IMR-90 (cell line): ENCODE data around the gene MOXD1. TPM values are rescaled to one million over a fixed set of nuclear protein-coding genes. Genes with fewer than 3 reads are reported as not detected.

Experiments used
- ATAC-seq: fragments of 200-7000 bp; cut with Tn5 transposase; 2 replicates; pipeline ENCODE4 v1.9.1; 2020; ENCODE audit warnings: low read depth, mild to moderate bottlenecking, moderate library complexity
- BruUV-seq: library from RNA; stranded (reverse); fragments of 400-500 nt; replicated peaks from 2 replicates; lab custom pipeline; 2021; lab: Mats Ljungman, UMichigan
- CTCF ChIA-PET: fragments of 300-600 bp; formaldehyde crosslinking; extraction: SDS; loops from one replicate; lab custom pipeline; 2021; ENCODE audit warnings: antibody characterized with exemption; lab: Yijun Ruan, JAX
- POLR2A ChIA-PET: fragments of 300-600 bp; sonication (Branson Sonifier 250); formaldehyde crosslinking; loops from one replicate; lab custom pipeline; 2022; ENCODE audit warnings: antibody characterized with exemption; ENCODE audit not compliant: unreplicated experiment; lab: Charles Lee
- DNase-seq: peaks from one replicate; pipeline ENCODE4 v3.0.0; 2013
- H2AFZ ChIP-seq: replicated peaks from 2 replicates; pipeline ENCODE3; 2013; ENCODE audit warnings: low read length, mild to moderate bottlenecking; ENCODE audit not compliant: poor library complexity
- H2AK5ac ChIP-seq: 2 replicates; pipeline ENCODE4 v1.6.1; 2013; ENCODE audit warnings: low read depth, low read length, inconsistent platforms
- H2AK9ac ChIP-seq: replicated peaks from 2 replicates; pipeline ENCODE3; 2013; ENCODE audit warnings: mild to moderate bottlenecking, low read depth, low read length, moderate library complexity; ENCODE audit not compliant: poor library complexity
- H2BK120ac ChIP-seq: 2 replicates; pipeline ENCODE4 v1.6.1; 2013; ENCODE audit warnings: low read depth, low read length, inconsistent platforms
- H2BK15ac ChIP-seq: 3 replicates; pipeline ENCODE4 v1.6.1; 2013; ENCODE audit warnings: low read depth, low read length, inconsistent platforms
- H2BK20ac ChIP-seq: 2 replicates; pipeline ENCODE4 v1.6.1; 2013; ENCODE audit warnings: low read depth, mild to moderate bottlenecking, inconsistent platforms, low read length, moderate library complexity
- H2BK5ac ChIP-seq: 2 replicates; pipeline ENCODE4 v1.6.1; 2013; ENCODE audit warnings: mild to moderate bottlenecking, low read depth, low read length, inconsistent platforms; ENCODE audit not compliant: poor library complexity, severe bottlenecking
- H3K14ac ChIP-seq: replicated peaks from 2 replicates; pipeline ENCODE4 v1.6.1; 2013; ENCODE audit warnings: low read depth, low read length, inconsistent platforms
- H3K18ac ChIP-seq: 2 replicates; pipeline ENCODE4 v1.6.1; 2013; ENCODE audit warnings: low read depth, low read length, control low read depth
- H3K23ac ChIP-seq: 2 replicates; pipeline ENCODE4 v1.6.1; 2013; ENCODE audit warnings: low read depth, low read length, inconsistent platforms
- H3K27ac ChIP-seq: 2 replicates; pipeline ENCODE4 v1.5.1; 2013; ENCODE audit warnings: mild to moderate bottlenecking, control low read depth, low read length; ENCODE audit not compliant: insufficient read depth
- H3K27me3 ChIP-seq: 2 replicates; pipeline ENCODE4 v1.6.1; 2013; ENCODE audit warnings: low read length; ENCODE audit not compliant: control insufficient read depth, insufficient read depth
- H3K36me3 ChIP-seq: 2 replicates; pipeline ENCODE4 v1.6.1; 2013; ENCODE audit warnings: low read length, mixed read lengths; ENCODE audit not compliant: control insufficient read depth, insufficient read depth
- H3K4ac ChIP-seq: 2 replicates; pipeline ENCODE4 v1.6.1; 2013; ENCODE audit warnings: low read depth, low read length, inconsistent platforms
- H3K4me1 ChIP-seq: 2 replicates; pipeline ENCODE4 v1.6.1; 2013; ENCODE audit warnings: low read length, mixed read lengths; ENCODE audit not compliant: control insufficient read depth, insufficient read depth
- H3K4me2 ChIP-seq: 2 replicates; pipeline ENCODE4 v1.6.1; 2013; ENCODE audit warnings: low read depth, mild to moderate bottlenecking, control low read depth, low read length, moderate library complexity
- H3K4me3 ChIP-seq: 2 replicates; pipeline ENCODE4 v1.5.1; 2013; ENCODE audit warnings: low read depth, mild to moderate bottlenecking, control low read depth, low read length, moderate library complexity; ENCODE audit not compliant: insufficient read depth
- H3K56ac ChIP-seq: 2 replicates; pipeline ENCODE4 v1.6.1; 2013; ENCODE audit warnings: low read length, inconsistent platforms; ENCODE audit not compliant: insufficient read depth; ENCODE audit errors: extremely low read depth
- H3K79me1 ChIP-seq, 2 experiments: 2 replicates each; pipeline ENCODE4 v1.6.1; 2013; ENCODE audit warnings: low read length in 2 of 2, inconsistent platforms in 1 of 2, low read depth in 1 of 2
- H3K9ac ChIP-seq: 2 replicates; pipeline ENCODE4 v1.6.1; 2013; ENCODE audit warnings: low read depth, low read length, control low read depth
- H3K9me1 ChIP-seq: 2 replicates; pipeline ENCODE4 v1.6.1; 2013; ENCODE audit warnings: low read length, inconsistent platforms; ENCODE audit not compliant: insufficient read depth
- H3K9me3 ChIP-seq: 2 replicates; pipeline ENCODE4 v1.6.1; 2013; ENCODE audit warnings: low read length; ENCODE audit not compliant: control insufficient read depth, insufficient read depth
- H4K20me1 ChIP-seq: 2 replicates; pipeline ENCODE4 v1.6.1; 2013; ENCODE audit warnings: low read length, inconsistent platforms; ENCODE audit not compliant: insufficient read depth
- H4K5ac ChIP-seq: 2 replicates; pipeline ENCODE4 v1.6.1; 2013; ENCODE audit warnings: mild to moderate bottlenecking, low read depth, low read length, control low read depth
- H4K8ac ChIP-seq, 2 experiments: 2 replicates each; pipeline ENCODE4 v1.6.1; 2013; ENCODE audit warnings: low read depth in 2 of 2, low read length in 2 of 2, control low read depth in 1 of 2, inconsistent platforms in 1 of 2
- H4K91ac ChIP-seq: 2 replicates; pipeline ENCODE4 v1.6.1; 2013; ENCODE audit warnings: low read depth, low read length, inconsistent platforms; ENCODE audit not compliant: insufficient read depth
- BHLHE40 ChIP-seq: fragments of 150-350 bp; IDR thresholded peaks from 2 replicates; pipeline ENCODE4 v1.6.1; 2016; ENCODE audit warnings: mild to moderate bottlenecking, low read depth, low read length
- CEBPB ChIP-seq: IDR thresholded peaks from 2 replicates; pipeline ENCODE4 v1.6.1; 2012; ENCODE audit warnings: low read depth, low read length, improper control_type of control experiment
- ELK1 ChIP-seq: fragments of 150-350 bp; IDR thresholded peaks from 2 replicates; pipeline ENCODE4 v1.6.1; 2016; ENCODE audit warnings: low read depth, mild to moderate bottlenecking, low read length, moderate library complexity, borderline replicate concordance
- MAFK ChIP-seq: IDR thresholded peaks from 2 replicates; pipeline ENCODE4 v1.6.1; 2012; ENCODE audit warnings: low read depth, low read length, improper control_type of control experiment
- NFE2L2 ChIP-seq: fragments of 150-350 bp; IDR thresholded peaks from 2 replicates; pipeline ENCODE4 v1.6.1; 2016; ENCODE audit warnings: low read depth, mild to moderate bottlenecking, low read length
- POLR2A ChIP-seq: IDR thresholded peaks from 2 replicates; pipeline ENCODE4 v1.6.1; 2012; ENCODE audit warnings: mild to moderate bottlenecking, low read depth, low read length
- RAD21 ChIP-seq: IDR thresholded peaks from 2 replicates; pipeline ENCODE4 v1.6.1; 2012; ENCODE audit warnings: low read length, improper control_type of control experiment
- RCOR1 ChIP-seq: IDR thresholded peaks from 2 replicates; pipeline ENCODE4 v1.6.1; 2012; ENCODE audit warnings: mild to moderate bottlenecking, low read length, improper control_type of control experiment; ENCODE audit not compliant: insufficient replicate concordance
- RFX5 ChIP-seq: IDR thresholded peaks from 2 replicates; pipeline ENCODE4 v1.8.0; 2012; ENCODE audit warnings: low read depth, mild to moderate bottlenecking, low read length, moderate library complexity
- USF2 ChIP-seq: fragments of 150-350 bp; IDR thresholded peaks from 2 replicates; pipeline ENCODE4 v1.6.1; 2017; ENCODE audit warnings: mild to moderate bottlenecking, antibody characterized with exemption, low read length, low read depth
- WGBS, 2 experiments: methylation state at CpG; one replicate each; pipeline versions ENCODE4 v1.1.5 to v1.1.7; 2013; ENCODE audit warnings: missing lambda C conversion rate in 2 of 2; ENCODE audit not compliant: insufficient read length in 1 of 2; ENCODE audit errors: extremely low coverage in 2 of 2; 5-methylcytosine and 5-hydroxymethylcytosine counted together
- dilution Hi-C: fragments of 300-500 bp; cut with HindIII; formaldehyde crosslinking; loops from one replicate; pipeline ENCODE4 v1.14.3; 2018; ENCODE audit warnings: low sequenced_read_pairs; ENCODE audit not compliant: unreplicated experiment
- in situ Hi-C: fragments of 300-500 bp; cut with MboI; formaldehyde crosslinking; loops from 3 replicates; pipeline ENCODE4 v1.14.3; 2019; ENCODE audit warnings: low sequenced_read_pairs, inconsistent platforms, mixed read lengths
- intact Hi-C: fragments of 100-400 bp; cut with micrococcal nuclease; formaldehyde crosslinking; loops from 2 replicates; pipeline ENCODE4 v1.10.0; 2022
- polyA plus RNA-seq, 3 experiments: library from polyadenylated mRNA; depleted of rRNA; stranded (reverse); fragments of >200 nt; gene quantifications; 2 replicates each; pipeline ENCODE4 v1.2.3, GENCODE V29; 2012; ENCODE audit warnings: low replicate concordance in 1 of 3
- total RNA-seq: library from RNA; depleted of rRNA; stranded (reverse); fragments of >200 nt; gene quantifications from 2 replicates; pipeline ENCODE4 v1.2.3, GENCODE V29; 2012

Gene MOXD1
- total and polyA plus RNA-seq, 2 of the 4 experiments (the other 2 are of a cell fraction) = 10.0 to 19.4 TPM

- H3K27ac ChIP-seq = no peak overlapping the region
- intact Hi-C loops = no loop called here
Observed at GRCh38 chr6:132418235-132418965, 17.1 kb upstream of the MOXD1 start.

More at GRCh38 chr6:132418235-132418965, 17.1 kb upstream of the MOXD1 start:
- no peak overlapping the region for H2AFZ ChIP-seq
- H2BK15ac ChIP-seq = no peak overlapping the region
- ATAC-seq = no peak
- H4K20me1 ChIP-seq = no peaks in the 10 kb centered on the region
- DNase-seq = no peak
- no peak overlapping the region for H2AK5ac ChIP-seq
- no peaks in the 10 kb centered on the region for H3K4me1 ChIP-seq
- H3K9me3 ChIP-seq = peaks cover 4% of the 10 kb centered on the region
- dilution Hi-C loops (no loop called here), in situ Hi-C loops (loop anchor here (5.0 kb wide), 1 partner anchor 54 kb away; no protein-coding TSS in a partner anchor)
- H2BK120ac ChIP-seq = no peak overlapping the region
- H3K27me3 ChIP-seq = no peaks in the 10 kb centered on the region
- no peak overlapping the region for H3K23ac ChIP-seq
- H4K5ac ChIP-seq = no peak overlapping the region
- no peak overlapping the region for H3K18ac ChIP-seq
- BruUV-seq = no TSS peak
- no peaks in the 10 kb centered on the region for H3K9me1 ChIP-seq
- no peak overlapping the region for H4K8ac ChIP-seq
- H3K79me1 ChIP-seq = no peaks in the 10 kb centered on the region
- no peak for TF ChIP-seq BHLHE40
- TF ChIP-seq USF2 = no peak
- no peak for TF ChIP-seq RCOR1
- no peak for TF ChIP-seq POLR2A
- no peak for TF ChIP-seq CEBPB
- no peak for TF ChIP-seq ELK1
- no peak for TF ChIP-seq NFE2L2
- no peak for TF ChIP-seq RAD21
- TF ChIP-seq RFX5 = no peak
- no peak for TF ChIP-seq MAFK
- no peak overlapping the region for H2AK9ac ChIP-seq
- no peak overlapping the region for H3K14ac ChIP-seq
- no peak overlapping the region for H3K4me2 ChIP-seq
- no peak overlapping the region for H3K9ac ChIP-seq
- H2BK20ac ChIP-seq = no peak overlapping the region
- POLR2A ChIA-PET = no interaction called here
- H2BK5ac ChIP-seq = no peak overlapping the region
- H3K36me3 ChIP-seq = no peaks in the 10 kb centered on the region
- CTCF ChIA-PET = no interaction called here
- H3K4me3 ChIP-seq = no peak overlapping the region
- H3K56ac ChIP-seq = no peak overlapping the region
- no peak overlapping the region for H4K91ac ChIP-seq
- no CpG with 5 or more reads among the region's 6 CpGs for WGBS, 2 experiments
- no peak overlapping the region for H3K4ac ChIP-seq
